Measurements from ENCODE around the gene RTN4IP1.
"Not testable (repeated sequence)": the region's sequence is repeated elsewhere in the genome, so short reads cannot be mapped to it uniquely, and the experiment has no call there.

RTN4IP1 gene

GRCh38 chr6:106574741-106575458 is 54.4 kb downstream of the RTN4IP1 start:
- peak; percentile 39 for DNase-seq

GRCh38 chr6:106572875-106573585 is 56.3 kb downstream of the RTN4IP1 start:
- DNase-seq = no peak

- no peak for DNase-seq
These were observed 56.9 kb downstream of the RTN4IP1 start for GRCh38 chr6:106572436-106572835.

GRCh38 chr6:106569428-106569827 is 59.9 kb downstream of the RTN4IP1 start:
- no peak for DNase-seq

- DNase-seq = no peak
These were observed 60.8 kb downstream of the RTN4IP1 start for GRCh38 chr6:106568530-106568929.

- DNase-seq = no peak
These were observed 64.8 kb downstream of the RTN4IP1 start for GRCh38 chr6:106564476-106564875.

GRCh38 chr6:106563614-106564013 is 65.7 kb downstream of the RTN4IP1 start:
- no peak for DNase-seq

- no peak for DNase-seq
These were observed 67.5 kb downstream of the RTN4IP1 start for GRCh38 chr6:106561686-106562405.

- DNase-seq = no peak
These were observed 68.2 kb downstream of the RTN4IP1 start for GRCh38 chr6:106560996-106561685.

- DNase-seq = not testable (repeated sequence)
These were observed 69.6 kb downstream of the RTN4IP1 start for GRCh38 chr6:106559659-106560058.

GRCh38 chr6:106558364-106558763 is 70.9 kb downstream of the RTN4IP1 start:
- no peak for DNase-seq

GRCh38 chr6:106557837-106558236 is 71.5 kb downstream of the RTN4IP1 start:
- no peak for DNase-seq

GRCh38 chr6:106556368-106556960 is 72.8 kb downstream of the RTN4IP1 start:
- peak; percentile 41 for DNase-seq

- no peak for DNase-seq
These were observed 73.5 kb downstream of the RTN4IP1 start for GRCh38 chr6:106555767-106556166.

GRCh38 chr6:106553440-106553839 is 75.9 kb downstream of the RTN4IP1 start:
- peak; percentile 34 for DNase-seq

GRCh38 chr6:106551155-106551554 is 78.1 kb downstream of the RTN4IP1 start:
- DNase-seq = no peak

- DNase-seq = no peak
These were observed 79.8 kb downstream of the RTN4IP1 start for GRCh38 chr6:106549521-106549920.

- DNase-seq = not testable (repeated sequence)
These were observed 80.3 kb downstream of the RTN4IP1 start for GRCh38 chr6:106548926-106549455.

GRCh38 chr6:106547601-106548453 is 81.5 kb downstream of the RTN4IP1 start:
- DNase-seq = peak; percentile 74

- peak; percentile 86 for DNase-seq
These were observed 82.4 kb downstream of the RTN4IP1 start for GRCh38 chr6:106546691-106547414.

GRCh38 chr6:106546261-106546690 is 83.0 kb downstream of the RTN4IP1 start:
- DNase-seq = no peak
